Anterior cingulate cortex (tissue), 58 donors: ENCODE results near the gene FOXO3.
"Not testable (repeated sequence)": the region's sequence is repeated elsewhere in the genome, so short reads cannot be mapped to it uniquely, and the experiment has no call there.

Experiments used
- DNase-seq, 58 donors: peaks; one replicate each; lab custom pipeline; 2025; lab: John Stamatoyannopoulos, UW

The FOXO3 gene

DNA sequence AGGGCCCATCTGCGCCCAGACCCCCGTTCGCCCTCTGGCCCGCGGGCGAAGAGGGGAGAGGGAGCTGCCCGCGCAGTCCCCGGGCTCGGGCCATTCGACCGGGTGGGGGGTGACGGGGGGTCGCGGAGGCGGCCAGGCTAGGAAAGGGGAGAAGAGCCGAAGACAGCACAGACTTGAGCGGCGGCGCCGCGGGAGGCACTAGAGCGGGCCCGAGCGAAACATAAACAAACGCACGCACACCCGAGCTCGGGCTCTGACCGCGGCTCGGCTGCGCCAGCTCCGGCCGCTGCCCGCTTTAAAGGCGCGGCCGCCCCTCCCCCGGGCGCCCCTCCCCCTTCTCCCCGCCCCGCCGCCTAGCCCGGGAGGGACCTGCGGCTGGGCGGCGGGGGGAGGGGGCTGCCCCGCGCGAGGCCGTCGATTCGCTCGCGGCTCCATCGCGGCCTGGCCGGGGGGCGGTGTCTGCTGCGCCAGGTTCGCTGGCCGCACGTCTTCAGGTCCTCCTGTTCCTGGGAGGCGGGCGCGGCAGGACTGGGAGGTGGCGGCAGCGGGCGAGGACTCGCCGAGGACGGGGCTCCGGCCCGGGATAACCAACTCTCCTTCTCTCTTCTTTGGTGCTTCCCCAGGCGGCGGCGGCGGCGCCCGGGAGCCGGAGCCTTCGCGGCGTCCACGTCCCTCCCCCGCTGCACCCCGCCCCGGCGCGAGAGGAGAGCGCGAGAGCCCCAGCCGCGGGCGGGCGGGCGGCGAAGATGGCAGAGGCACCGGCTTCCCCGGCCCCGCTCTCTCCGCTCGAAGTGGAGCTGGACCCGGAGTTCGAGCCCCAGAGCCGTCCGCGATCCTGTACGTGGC lies at the start of gene FOXO3:
Gene FOXO3, plus strand, starts transcription at position 455 of the 846 bp plus-strand sequence. Its CDS starts 292 bp downstream, at position 747.
- DNase-seq, result peak in 57 of 58 donors; percentile 22 to 89 (median 79)

DNA sequence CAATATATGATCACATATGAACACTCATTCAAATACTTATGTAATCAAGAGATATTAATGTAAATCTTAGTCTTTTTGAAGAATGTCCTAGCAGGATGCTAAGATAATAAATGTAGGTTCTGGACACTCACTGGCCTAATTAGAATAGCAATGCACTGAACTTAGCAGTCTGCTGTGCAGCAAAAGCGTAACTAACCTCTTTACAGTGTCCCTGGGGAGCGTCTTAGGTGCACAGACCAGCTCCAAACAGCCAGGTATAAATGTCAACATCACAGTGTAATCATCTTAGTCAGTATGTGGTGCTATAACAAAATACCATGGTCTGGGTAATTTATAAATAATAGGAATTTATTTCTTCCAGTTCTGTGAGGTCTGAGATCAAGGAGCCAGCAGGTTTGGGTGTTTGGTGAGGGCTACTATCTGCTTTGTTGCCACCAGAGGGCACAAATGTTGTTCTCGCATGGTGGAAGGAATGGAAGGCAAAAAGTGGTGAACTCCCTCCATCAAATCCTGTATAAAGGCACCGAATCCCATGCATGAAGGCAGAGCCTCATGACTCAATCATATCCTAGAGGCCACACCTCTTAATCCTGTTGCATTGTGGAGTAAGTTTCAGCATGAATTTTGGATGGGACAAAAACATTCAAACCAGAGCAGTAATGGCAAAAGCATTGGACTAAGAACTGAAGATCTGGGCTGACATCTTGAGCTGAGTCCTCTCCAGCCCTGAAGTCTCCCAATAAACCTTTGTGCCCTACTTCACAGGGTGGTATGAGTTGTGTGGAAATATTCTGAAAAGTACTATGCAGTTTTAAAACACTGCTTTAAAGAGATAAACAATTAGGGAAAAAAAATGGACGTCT lies 41.8 kb upstream of the FOXO3 start:
- no peak for DNase-seq

DNA sequence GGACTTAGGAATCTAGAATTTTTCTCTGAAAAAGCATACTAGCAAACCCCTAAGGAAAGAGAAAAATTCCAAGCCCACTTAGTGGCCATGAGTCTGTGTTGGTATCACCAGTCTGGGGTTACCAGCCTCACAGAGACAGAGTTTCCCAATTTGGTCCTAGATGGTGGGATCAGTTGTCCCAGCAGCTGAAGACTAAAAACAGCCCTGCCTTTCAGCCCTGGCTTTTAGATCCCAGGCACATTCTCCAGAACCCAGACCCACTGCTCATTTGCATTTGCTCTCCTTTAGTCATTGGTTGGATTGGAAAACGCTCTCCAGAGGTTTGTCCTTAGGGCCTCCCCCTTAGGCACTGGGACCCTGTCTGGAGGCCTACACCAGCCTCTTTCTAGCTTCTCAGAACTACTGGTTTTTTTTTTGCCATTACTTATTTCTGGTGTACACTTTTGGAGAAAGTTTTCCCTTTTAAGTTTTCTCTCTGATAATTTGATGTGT lies 39.1 kb upstream of the FOXO3 start:
- DNase-seq, result no peak

DNA sequence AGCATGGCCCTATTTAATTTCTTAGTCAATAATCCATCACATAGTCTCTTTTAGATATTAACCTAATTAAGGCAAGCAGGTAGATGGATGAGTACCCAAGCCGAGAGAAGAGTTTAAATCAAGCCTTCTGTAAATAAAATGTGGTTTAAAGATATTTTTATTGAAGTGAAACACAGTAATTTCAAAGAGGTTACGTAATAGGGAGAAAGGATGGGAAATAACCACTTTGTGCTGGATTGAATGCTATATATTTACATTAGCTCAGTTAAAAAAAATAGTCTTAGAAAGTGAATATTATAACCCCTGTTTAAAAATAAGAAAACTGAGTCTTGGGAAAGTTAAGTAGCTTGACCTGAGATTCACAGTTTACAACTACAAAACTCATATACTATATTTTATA lies 37.0 kb upstream of the FOXO3 start:
- no peak for DNase-seq

DNA sequence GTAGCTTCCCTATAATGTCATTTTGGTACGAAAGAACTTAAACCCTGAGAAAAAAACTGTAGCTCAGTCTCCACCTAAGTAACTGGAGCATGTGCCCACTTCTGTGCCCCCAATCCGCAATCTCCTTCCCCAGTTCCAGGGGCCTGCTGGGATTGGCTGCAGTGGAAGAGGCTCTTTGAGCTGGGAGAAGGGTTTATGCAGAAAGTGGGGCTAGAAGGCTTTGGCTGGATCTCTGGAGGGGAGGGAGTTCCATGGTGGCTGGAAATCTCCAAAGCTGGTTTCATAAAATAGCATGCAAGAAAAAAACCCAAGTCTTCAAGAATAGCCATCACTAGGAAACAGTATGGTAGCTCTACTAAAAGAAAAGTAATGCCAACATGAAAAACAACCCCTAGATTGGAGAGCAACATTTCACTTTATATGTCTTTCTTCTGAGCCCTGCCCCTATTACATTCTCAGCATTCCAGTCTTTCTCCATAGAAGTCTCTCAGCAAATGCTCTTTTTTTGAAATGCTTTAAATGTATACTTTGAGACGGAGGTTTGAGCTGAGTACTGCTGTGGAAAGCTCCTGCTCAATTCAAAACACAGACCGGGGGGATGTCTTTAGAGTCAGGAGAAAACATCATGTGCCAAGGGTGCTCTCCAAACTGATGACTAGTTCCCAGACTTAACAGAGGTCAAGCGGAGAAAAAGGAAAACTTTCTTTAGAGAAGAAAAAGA lies 36.0 kb upstream of the FOXO3 start:
- no peak for DNase-seq

DNA sequence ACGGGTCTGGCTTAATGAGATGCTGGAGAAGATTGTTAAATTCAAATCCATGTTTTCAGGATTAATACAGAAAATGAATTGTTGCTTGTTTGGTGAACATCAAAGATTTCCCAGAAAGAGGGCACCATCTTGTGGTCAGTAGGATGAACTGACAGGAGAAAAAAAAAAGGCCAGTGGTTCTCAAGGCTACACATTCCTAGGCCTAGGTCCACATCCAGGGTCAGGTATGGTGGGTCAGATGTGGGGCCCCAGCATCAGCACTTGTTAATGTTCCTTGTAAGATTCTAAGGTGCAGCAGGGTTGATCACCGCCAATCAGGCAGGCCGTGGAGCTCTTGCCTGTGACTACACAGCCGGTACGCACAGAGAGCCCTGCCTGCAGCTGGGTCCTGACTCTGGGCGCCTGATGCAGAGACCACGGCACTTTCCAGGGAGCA lies 34.0 kb upstream of the FOXO3 start:
- DNase-seq, result peak in 3 of 58 donors; percentile 2 to 4 (median 3)

DNA sequence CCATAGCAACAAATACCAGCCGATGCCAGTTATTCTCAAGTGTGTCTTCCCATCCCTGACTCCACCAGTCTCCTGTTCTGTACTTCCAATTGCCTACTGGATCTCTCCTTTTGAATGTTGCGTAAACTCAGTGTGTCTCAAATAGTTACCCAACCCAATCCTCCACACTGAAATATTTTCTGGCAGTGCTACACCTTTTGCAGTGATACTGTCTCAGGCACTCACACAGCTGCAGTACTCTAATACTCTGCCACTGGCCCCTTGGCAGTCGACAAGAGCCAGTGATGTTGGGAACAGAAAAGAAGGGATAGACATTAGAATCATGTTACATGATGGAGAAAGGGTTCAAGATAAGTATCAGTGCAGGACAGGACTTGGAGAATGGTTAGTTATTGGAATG lies 31.8 kb upstream of the FOXO3 start:
- DNase-seq, result no peak

DNA sequence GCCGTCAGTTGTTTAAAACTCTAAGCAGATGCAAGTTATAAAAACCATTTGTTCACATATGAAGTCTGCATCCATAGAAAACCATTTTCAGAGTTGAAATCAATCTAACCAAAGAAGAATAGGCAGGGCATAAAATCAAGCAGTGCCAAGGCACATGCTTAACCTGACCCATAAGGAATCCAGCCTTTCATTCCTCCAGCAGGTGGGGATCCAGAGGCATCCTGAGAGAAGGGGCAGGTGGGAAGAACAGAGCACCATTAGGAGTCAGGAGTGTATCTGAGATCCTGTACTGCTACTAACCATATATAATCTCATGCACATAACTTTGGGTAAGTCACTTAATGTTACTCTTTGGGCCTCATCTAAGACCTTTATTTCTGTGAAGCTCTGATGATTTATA lies 29.4 kb upstream of the FOXO3 start:
- no peak for DNase-seq

DNA sequence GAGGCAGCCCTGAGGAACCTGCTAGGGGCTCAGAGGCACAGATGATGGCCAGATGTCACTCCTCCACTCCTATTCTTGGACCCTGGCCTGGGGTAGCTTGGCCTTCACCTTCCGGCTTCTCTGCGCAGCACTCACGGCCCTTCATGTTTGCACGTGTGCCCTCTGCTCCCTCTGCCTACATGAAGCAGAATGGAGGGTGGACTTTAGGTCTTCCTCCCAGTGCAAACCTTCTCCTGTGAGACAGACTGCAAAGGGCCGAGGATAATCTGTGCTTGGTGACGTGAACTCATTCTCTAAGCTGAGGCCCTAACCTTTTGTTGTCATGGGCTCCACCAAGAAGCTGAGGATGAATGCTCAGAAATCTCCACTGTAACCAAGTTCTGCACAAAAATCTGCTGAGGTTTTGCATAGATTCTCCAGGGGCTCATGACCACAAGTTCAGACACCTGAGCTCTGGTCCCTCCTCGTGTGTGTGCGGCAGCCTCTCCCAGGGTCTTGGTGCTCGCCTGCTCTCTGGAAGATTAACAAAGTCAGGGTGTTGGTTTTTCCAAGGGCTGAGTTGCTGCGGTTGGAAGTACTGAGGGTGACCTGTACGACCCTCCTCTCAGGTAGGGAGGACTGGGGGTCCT lies 25.5 kb upstream of the FOXO3 start:
- no peak for DNase-seq

DNA sequence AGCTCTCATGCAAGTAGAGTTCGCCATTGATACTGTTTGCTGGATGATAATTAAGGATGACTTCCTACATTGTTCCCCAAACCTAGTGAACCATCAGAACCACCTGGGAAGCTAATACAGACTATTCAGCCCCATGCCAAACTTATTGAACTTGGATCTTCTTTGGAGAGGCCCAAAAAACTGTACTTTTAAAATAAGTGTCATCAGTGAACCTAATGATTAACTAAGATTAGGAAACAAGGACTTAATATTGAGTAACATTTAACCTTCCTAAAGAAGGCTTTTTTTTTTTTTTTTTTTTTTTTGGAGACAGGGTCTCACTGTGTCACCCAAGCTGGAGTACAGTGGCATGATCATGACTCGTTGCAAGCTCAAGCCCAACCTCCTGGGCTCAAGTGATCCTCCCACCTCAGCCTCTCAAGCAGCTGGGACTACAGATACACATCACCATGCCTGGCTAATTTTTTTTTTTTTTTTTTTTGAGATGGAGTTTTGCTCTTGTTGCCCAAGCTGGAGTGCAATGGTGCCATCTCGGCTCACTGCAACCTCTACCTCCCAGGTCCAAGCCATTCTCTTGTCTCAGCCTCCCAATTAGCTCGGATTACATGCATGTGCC lies 24.7 kb upstream of the FOXO3 start:
- DNase-seq, result not testable (repeated sequence)

DNA sequence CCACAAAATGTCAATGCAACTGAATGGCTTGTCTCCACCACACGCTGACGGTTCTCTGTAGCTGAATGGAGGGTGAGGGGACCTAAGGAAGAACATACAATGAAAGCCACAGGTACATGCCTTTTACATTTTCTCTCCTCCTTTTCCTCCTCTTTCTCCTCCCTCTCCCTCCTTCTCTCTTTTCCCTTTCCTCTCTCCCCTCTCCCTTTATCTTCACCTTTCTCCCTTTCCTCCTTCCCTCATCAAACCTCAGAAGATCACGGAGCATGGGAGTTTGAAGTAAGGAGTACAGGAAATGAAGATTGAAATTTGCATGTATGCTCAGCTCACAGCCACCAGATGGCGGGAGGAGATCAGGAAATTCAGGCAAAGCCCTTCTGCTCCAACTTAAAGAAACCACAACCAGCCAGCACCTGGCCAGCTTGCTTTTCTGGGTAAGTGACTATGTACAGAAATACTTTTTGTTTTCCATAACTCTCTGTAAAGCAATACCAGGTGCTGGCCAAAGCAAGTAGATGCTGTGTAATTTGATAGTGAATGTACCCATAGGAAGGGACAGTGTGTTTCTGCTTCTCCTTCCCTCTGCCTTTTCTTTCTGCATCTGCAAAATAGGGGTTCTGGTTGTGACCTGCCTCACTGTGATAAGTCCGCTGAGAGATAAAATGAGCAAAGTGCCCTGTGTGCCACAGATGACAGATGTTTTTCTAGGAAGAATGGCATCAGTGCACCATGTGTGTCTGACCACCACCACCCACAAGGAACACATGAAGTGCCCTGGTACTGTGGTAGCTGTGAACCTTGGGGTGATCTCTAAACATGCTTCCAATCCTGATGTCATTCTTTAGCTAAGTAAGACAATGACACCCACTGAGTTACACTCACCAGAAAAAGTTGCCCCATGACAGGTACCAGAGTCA lies 18.6 kb upstream of the FOXO3 start:
- DNase-seq, result peak in 50 of 58 donors; percentile 14 to 80 (median 44)

DNA sequence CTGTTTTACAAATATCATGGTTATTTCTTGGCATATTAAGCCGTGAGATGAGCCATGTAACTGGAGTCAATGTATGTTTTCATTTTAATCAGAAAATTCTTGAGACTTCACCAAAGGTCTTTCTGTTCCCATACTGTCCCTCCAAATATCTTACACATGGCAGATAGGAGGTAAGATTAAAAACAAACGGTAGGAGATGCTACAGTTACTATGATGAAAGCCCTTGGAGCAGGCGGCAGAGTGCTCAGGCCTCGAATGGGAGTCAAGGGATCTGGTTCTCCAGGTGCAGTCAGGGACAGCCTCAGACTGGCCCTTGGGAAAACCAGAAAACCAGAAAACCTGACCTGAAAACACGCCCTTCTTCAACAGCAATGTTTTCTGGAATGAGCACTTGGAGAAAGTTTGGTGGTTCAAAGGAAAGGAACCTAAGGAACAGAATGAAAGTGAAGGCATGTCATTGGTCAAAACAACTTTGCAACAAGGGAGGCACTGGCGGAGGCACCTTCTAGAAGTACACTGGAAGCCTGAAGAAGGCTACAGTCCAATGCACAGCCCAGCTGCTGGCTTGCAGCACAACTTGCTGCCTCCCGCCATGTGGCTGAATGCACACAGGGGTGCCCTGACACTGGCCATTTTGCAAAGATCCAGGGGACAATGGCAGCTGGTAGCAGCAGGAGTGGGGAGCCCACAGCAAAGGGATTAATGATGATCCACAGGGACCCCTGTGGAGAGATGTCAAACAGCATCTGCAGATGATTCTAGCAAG lies 17.4 kb upstream of the FOXO3 start:
- no peak for DNase-seq

DNA sequence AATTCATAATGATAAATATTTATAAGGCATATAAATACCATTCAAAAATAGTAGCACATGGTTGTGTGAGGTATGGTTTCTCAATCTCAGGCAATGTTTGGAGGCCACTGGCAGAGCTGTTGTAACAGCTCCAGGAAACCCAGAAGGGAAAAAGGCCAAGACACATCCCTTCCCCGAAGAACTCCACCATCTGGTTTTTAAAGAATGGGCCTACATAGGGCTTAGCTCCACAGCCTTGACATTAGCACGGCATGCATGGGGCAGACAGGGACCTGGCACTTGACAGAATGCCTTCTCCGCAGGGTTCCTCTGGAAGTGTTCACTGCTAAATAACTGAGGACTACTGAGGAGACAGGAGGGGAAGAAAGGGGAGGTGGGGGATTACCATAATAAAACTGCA lies 16.1 kb upstream of the FOXO3 start:
- no peak for DNase-seq

DNA sequence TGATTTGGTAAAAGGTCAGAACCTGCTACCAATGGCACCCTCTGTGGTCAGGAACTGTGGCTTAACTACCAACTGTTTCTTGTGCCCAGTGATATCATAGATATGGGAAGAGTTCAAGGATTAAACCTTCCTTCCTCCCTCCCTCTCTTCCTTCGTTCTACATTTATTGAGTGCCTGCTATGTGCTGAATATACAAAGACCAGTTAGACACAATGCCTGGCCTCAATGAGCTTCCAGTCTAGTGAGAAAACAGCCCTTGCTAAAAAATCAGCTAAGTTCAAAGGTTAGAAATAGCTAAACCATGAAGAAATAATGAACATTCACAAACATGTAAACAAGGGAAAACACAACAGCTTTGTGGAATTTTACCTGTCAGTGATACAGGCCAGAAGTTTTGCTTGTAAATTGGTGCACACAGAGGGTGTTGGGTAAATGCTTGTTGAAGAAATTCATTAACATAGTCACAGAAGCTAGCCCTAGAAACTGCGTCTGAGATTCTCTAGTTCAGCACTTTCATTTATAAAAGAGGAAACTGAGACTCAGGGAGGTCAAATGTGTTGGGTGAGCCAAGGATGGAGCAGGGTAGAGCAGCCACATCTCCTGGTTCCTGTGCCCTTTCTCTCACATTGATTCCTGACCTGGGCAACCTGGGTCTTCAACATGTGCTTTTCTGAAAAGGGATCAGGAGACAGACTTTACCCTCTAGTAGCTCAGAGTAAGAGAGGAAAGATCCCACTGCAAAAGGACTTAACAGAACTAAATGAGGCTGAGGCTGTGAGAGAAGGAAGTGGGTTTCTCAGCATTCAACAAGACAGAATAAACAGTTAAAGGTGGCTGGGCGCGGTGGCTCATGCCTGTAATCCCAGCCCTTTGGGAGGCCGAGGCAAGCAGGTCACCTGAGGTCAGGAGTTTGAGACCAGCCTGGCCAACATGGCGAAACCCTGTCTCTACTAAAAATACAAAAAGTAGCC lies 14.4 kb upstream of the FOXO3 start:
- no peak for DNase-seq

DNA sequence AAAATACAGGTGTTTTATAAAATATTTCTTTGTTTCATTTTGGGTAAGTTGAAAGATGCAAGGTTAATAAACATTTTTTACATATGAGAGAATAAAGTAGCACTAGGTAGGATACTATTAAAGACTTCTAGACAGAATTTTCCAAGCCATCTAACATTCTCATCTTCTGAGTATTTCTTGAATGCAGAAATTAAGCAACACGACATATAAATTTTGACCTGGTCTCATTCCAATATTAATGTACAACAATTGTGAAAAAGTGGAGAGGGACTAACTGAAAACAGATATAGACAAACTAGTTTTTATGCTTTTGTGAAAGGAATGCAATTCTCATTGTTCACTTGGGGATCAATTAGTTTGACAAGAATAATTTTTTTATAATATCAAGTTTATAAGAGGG lies 11.5 kb upstream of the FOXO3 start:
- no peak for DNase-seq

DNA sequence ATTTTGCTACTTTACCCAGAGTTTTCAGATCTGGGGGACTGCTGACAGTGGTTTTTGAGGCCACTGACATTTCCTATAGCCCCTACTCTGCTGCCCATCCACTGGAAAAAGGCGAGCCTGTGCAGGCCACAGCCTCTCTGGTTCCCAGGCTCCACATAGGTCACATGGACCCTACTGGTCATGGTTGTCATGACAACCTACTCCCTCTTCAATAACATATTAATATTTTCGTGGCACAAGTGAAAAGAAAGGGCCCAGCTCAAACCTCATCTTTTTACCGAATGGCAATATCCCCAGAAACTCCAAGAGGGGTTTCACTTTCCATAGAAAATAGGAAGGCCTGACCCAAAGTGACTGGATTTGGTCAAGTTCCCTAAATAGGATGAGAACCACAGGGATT lies 11.0 kb upstream of the FOXO3 start:
- DNase-seq, result no peak

DNA sequence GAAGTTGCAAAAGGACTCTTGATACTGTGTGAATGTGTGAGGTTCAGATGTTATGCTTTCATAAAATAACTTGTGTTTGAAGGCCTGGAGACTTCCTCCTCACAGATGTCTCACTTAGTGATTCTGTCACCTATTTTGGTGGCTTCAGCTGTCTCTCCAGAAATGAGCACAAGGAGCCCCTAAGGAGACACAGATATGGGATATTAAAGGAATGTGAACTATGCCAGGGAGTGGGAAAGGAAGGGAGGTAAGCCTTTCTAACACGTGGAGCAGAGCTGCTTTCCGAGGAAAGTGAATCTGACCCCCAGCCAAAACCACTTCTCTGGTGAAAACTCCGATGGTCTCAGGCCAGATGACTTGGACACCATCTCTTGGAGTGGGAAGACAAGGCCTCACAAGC lies 10.5 kb upstream of the FOXO3 start:
- no peak for DNase-seq
